ENCODE results near the gene GRAMD4. TPM values are rescaled to one million over a fixed set of nuclear protein-coding genes. Genes with fewer than 3 reads are reported as not detected.

The GRAMD4 gene
- total and polyA plus RNA-seq, 4 donors, result 25.1 to 42.5 (median 39.5) TPM

DNA sequence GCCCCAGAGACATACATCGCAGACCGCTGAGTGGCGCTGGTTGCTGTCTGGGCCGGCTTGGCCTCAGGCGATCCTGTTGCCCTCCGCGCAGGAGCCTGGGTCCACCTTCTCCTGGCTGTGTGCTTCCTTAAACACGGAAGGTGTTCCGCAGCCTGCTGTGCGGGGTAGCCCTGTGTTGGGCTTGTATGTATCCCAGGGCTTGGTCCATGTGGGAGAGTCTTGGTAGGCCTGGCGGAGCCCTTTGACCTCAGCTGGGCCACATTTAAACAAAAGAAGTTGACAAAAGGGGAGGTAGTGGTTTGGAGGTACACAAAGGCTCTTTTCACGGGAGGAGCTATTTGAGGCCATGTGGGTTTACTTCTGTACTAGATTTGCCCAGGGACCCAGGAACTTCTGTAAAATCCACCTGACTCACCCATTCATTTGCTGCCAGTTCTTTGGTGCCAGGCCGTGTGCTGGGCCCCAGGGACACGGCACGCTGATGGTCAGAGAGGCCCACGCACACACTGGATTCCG is 11.0 kb upstream of the GRAMD4 start:
- H3K9me3 ChIP-seq (ENCODE audit: control insufficient read depth, insufficient read depth, low read length), result no peaks in the 10 kb centered on the region
- 77% methylated on average over 16 of the region's 17 CpGs for WGBS (ENCODE audit: insufficient coverage)
- peaks cover 14% of the 10 kb centered on the region for H3K36me3 ChIP-seq (ENCODE audit: control insufficient read depth, insufficient read depth, low read length)
- no peak overlapping the region for H3K4me3 ChIP-seq (ENCODE audit: low read depth, low read length)
- no peak overlapping the region for H3K27ac ChIP-seq (ENCODE audit: low read depth, low read length)
- peaks cover 53% of the 10 kb centered on the region for H3K4me1 ChIP-seq (ENCODE audit: control insufficient read depth, insufficient read depth, low read length)
- H3K27me3 ChIP-seq (ENCODE audit: control insufficient read depth, insufficient read depth, low read length), result no peaks in the 10 kb centered on the region
- no peak for DNase-seq (ENCODE audit: low read depth in 4 of 6, low spot score in 6 of 6)

DNA sequence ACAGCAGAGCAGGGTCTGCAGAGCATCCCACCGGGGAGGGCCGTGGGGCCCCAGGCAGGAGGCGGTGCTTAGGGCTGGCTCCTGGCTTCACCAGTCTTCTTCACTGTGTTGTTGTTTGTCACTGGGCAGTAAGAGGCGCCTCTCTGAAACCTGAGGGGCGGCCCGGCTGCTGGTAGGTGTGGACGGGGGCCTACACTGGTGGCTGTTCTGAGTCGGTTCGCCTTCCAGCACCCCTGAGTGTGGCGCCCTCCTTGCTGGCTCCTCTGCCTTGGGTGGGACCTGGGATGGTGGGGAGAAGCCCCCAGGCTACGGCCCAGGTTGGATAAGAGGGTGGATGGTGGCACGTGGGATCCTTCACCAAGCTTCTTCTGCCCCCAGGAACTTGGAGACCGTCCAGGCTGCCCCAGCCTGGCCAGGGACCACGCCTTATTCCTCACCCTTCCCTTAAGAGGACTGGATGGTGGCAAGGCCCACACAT is 10.4 kb upstream of the GRAMD4 start:
- DNase-seq (ENCODE audit: low read depth in 4 of 6, low spot score in 6 of 6), result no peak
- no peak overlapping the region for H3K4me3 ChIP-seq (ENCODE audit: low read depth, low read length)
- peaks cover 14% of the 10 kb centered on the region for H3K36me3 ChIP-seq (ENCODE audit: control insufficient read depth, insufficient read depth, low read length)
- whole genome bisulfite sequencing (ENCODE audit: insufficient coverage), result 81% methylated on average over 11 of the region's 14 CpGs
- H3K27ac ChIP-seq (ENCODE audit: low read depth, low read length), result no peak overlapping the region
- H3K9me3 ChIP-seq (ENCODE audit: control insufficient read depth, insufficient read depth, low read length), result no peaks in the 10 kb centered on the region
- peaks cover 59% of the 10 kb centered on the region for H3K4me1 ChIP-seq (ENCODE audit: control insufficient read depth, insufficient read depth, low read length)
- H3K27me3 ChIP-seq (ENCODE audit: control insufficient read depth, insufficient read depth, low read length), result no peaks in the 10 kb centered on the region

DNA sequence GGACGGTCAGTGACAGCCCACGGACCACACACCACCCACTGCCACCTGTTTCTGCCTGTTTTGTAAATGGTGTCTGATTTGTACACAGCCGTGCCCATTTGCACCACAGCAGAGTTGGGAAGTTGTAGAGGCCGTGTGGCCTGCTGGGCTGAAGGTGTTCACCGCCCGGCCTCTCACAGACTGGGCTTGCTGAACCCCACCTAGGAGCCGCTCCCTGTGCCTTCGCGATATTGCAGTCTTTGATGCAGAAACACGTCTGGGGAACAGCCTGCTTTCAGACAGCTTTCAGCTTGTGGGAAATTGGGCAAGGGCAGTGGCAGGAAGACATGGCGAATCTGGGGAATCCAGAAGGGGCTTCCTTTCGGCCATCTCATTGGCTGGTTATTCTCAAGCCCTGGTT is 9.8 kb upstream of the GRAMD4 start:
- Histone ChIP-seq H3K4me3 (ENCODE audit: low read depth, low read length) (no peak overlapping the region), H3K36me3 (ENCODE audit: control insufficient read depth, insufficient read depth, low read length) (peaks cover 14% of the 10 kb centered on the region), H3K9me3 (ENCODE audit: control insufficient read depth, insufficient read depth, low read length) (no peaks in the 10 kb centered on the region), H3K27me3 (ENCODE audit: control insufficient read depth, insufficient read depth, low read length) (no peaks in the 10 kb centered on the region), H3K27ac (ENCODE audit: low read depth, low read length) (no peak overlapping the region), H3K4me1 (ENCODE audit: control insufficient read depth, insufficient read depth, low read length) (peaks cover 59% of the 10 kb centered on the region)
- peak in 1 of 6 donors; percentile 44 for DNase-seq (ENCODE audit: low read depth in 4 of 6, low spot score in 6 of 6)
- 70% methylated on average over 9 of the region's 12 CpGs for WGBS (ENCODE audit: insufficient coverage)

DNA sequence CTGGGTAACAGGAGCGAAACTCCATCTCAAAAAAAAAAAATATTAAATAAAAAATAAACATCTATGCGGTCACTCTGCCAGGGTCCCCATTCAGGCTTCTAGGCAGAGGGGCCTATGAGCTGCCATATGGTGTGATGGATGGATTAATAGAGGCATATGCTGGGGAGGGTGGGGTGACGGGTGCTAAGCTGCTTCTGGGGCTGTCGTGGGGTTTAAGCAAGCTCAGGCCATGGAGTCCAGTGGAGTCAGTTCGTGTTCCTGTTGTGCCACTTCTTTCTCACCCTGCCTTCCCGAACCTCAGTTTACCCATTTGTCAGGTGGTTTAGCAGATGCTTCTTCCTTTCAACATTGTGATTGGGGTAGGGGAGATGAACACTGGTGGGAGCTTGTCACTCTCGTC is 9.0 kb upstream of the GRAMD4 start:
- Histone ChIP-seq H3K4me3 (ENCODE audit: low read depth, low read length) (no peak overlapping the region), H3K36me3 (ENCODE audit: control insufficient read depth, insufficient read depth, low read length) (peaks cover 14% of the 10 kb centered on the region), H3K27me3 (ENCODE audit: control insufficient read depth, insufficient read depth, low read length) (no peaks in the 10 kb centered on the region), H3K4me1 (ENCODE audit: control insufficient read depth, insufficient read depth, low read length) (peaks cover 59% of the 10 kb centered on the region), H3K9me3 (ENCODE audit: control insufficient read depth, insufficient read depth, low read length) (no peaks in the 10 kb centered on the region), H3K27ac (ENCODE audit: low read depth, low read length) (no peak overlapping the region)
- DNase-seq (ENCODE audit: low read depth in 4 of 6, low spot score in 6 of 6), result no peak
- no CpG with 5 or more reads among the region's 7 CpGs for WGBS (ENCODE audit: insufficient coverage)

DNA sequence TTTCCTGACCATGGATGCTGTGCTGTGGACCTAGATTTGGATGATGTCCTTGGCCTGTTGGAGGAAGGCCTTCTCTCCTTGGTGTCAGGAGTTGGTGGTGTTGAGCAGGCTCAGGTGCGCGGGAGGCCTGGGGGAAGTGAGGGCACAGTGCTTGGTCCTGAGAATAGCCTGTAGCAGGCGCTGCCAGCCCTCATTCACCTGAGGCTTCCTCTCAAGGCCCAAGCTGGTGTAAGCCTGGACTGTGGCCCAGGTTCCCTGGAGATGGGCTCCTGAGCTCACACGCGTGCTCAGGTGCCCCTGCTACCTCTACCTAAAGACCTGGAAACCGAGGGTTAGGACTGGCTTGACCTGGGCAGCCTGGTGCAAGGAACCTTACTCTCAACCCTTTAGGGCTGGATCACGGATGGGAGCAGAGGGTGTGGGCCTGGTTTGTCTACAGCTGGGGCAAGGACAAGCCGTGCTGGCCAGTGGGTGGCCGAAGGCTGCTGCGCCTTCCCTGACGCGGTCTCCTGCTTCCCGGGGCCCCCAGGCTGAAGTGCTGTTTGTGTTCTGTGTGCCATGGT is 7.8 kb upstream of the GRAMD4 start:
- WGBS (ENCODE audit: insufficient coverage), result 74% methylated on average over 11 of the region's 13 CpGs
- no peak overlapping the region for H3K4me3 ChIP-seq (ENCODE audit: low read depth, low read length)
- no peaks in the 10 kb centered on the region for H3K27me3 ChIP-seq (ENCODE audit: control insufficient read depth, insufficient read depth, low read length)
- peaks cover 61% of the 10 kb centered on the region for H3K4me1 ChIP-seq (ENCODE audit: control insufficient read depth, insufficient read depth, low read length)
- H3K9me3 ChIP-seq (ENCODE audit: control insufficient read depth, insufficient read depth, low read length), result no peaks in the 10 kb centered on the region
- peaks cover 13% of the 10 kb centered on the region for H3K36me3 ChIP-seq (ENCODE audit: control insufficient read depth, insufficient read depth, low read length)
- no peak for DNase-seq (ENCODE audit: low read depth in 4 of 6, low spot score in 6 of 6)
- H3K27ac ChIP-seq (ENCODE audit: low read depth, low read length), result no peak overlapping the region

DNA sequence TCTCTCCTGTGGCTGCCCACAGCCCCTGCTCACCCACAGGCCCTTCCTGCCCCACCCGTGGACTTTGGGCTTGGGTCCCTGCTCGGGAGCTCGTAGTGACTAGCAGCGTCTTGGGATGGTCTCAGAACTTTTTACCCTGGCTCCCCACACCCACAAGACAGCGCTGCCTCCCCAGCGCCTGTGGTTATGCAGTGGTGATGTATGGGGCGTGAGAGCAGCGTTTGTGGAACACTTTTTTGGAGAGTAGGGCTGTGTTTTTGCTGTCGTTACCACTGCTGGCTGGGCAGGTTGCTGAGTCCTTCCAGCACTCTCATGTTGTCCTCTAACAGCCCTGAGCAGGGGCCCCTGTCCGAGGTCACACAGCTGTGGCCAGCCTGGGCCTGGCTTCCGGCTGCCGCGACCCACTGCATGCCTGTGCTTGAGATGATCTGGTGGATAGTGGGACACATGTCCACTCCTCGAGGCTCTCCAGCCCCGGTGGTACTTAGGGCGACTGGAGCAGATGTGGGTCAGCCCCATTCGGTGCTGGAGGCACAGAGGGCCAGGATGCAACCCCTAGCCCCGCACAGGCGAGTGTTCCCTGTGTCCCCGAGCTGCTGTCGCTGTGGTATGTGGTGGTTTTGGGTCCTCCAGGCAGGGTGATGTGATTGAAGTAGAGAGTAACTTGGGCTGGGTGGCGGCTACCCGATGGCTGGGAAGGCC is 7.1 kb upstream of the GRAMD4 start:
- Histone ChIP-seq H3K27ac (ENCODE audit: low read depth, low read length) (no peak overlapping the region), H3K4me1 (ENCODE audit: control insufficient read depth, insufficient read depth, low read length) (peaks cover 67% of the 10 kb centered on the region), H3K36me3 (ENCODE audit: control insufficient read depth, insufficient read depth, low read length) (peaks cover 10% of the 10 kb centered on the region), H3K9me3 (ENCODE audit: control insufficient read depth, insufficient read depth, low read length) (no peaks in the 10 kb centered on the region), H3K4me3 (ENCODE audit: low read depth, low read length) (no peak overlapping the region), H3K27me3 (ENCODE audit: control insufficient read depth, insufficient read depth, low read length) (no peaks in the 10 kb centered on the region)
- no peak for DNase-seq (ENCODE audit: low read depth in 4 of 6, low spot score in 6 of 6)
- WGBS (ENCODE audit: insufficient coverage), result 67% methylated on average over 13 of the region's 23 CpGs

DNA sequence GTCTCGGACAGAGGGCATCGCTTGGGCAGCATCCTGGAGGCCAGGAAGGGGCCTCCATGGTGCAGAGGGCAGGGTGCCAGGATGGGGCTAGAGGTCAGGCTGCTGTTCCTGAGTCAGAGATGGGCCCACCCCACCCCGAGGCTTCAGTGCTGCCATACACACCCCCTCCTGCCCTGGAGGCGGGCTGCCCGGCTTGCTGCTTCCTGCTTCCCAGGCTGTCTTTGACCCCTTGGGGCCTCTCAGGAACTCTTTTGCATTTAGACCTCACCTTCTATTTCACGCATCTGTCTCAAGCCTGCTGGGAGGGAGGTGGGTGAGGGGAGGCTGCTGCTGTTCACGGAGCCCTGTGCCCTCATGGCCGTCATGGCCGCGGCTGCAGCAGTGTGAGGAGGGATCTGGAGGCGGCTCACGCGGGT is 6.6 kb upstream of the GRAMD4 start:
- H3K27me3 ChIP-seq (ENCODE audit: control insufficient read depth, insufficient read depth, low read length), result no peaks in the 10 kb centered on the region
- DNase-seq (ENCODE audit: low read depth in 4 of 6, low spot score in 6 of 6), result peak in 1 of 6 donors; percentile 75
- no peaks in the 10 kb centered on the region for H3K9me3 ChIP-seq (ENCODE audit: control insufficient read depth, insufficient read depth, low read length)
- H3K4me3 ChIP-seq (ENCODE audit: low read depth, low read length), result no peak overlapping the region
- peaks cover 14% of the 10 kb centered on the region for H3K36me3 ChIP-seq (ENCODE audit: control insufficient read depth, insufficient read depth, low read length)
- no peak overlapping the region for H3K27ac ChIP-seq (ENCODE audit: low read depth, low read length)
- H3K4me1 ChIP-seq (ENCODE audit: control insufficient read depth, insufficient read depth, low read length), result peaks cover 73% of the 10 kb centered on the region
- 33% methylated on average over 5 of the region's 13 CpGs for WGBS (ENCODE audit: insufficient coverage)

DNA sequence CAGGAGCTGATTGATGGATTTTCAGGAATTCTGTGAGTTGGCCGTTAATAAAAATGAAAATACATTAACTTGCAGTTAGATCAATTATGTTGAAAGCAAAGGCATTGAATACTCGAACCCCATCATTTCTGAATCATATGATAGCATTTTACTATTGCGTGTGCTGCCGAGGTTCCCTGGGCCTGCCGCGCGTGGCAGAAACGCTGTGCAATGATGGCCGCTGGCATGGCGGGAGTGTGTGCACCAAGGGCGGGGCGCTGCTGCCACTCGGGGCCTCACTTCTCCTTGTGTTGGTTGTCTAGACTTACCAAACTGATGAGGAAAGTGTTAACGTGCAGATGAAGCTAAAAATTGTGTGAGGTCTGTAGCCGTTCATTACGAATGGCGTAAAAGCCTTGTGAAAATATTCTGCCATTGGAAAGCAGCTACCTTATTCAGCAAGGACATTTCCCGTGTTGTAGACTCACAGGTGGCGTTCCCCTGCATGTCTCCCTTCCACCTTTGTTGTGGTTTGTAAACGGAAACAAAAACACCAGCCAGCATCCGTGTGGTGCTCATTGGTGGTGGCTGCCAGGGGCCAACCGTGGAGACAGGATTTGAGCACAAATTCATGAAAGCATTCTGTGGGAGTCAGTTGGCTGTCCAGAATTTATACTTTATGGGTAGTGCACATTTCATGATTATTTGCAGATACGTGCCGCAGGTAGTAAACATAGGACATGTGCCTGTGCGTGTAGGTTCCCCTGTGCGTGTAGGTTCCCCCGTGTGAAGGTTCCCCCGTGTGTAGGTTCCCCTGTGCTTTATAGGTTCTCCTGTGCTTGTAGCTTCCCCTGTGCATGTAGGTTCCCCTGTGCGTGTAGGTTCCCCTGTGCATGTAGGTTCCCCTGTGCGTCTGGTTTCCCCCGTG is 5.9 kb upstream of the GRAMD4 start:
- Histone ChIP-seq H3K27ac (ENCODE audit: low read depth, low read length) (no peak overlapping the region), H3K9me3 (ENCODE audit: control insufficient read depth, insufficient read depth, low read length) (no peaks in the 10 kb centered on the region), H3K27me3 (ENCODE audit: control insufficient read depth, insufficient read depth, low read length) (no peaks in the 10 kb centered on the region), H3K4me3 (ENCODE audit: low read depth, low read length) (no peak overlapping the region), H3K36me3 (ENCODE audit: control insufficient read depth, insufficient read depth, low read length) (peaks cover 14% of the 10 kb centered on the region), H3K4me1 (ENCODE audit: control insufficient read depth, insufficient read depth, low read length) (peaks cover 74% of the 10 kb centered on the region)
- 62% methylated on average over 26 of the region's 31 CpGs for WGBS (ENCODE audit: insufficient coverage)
- peak in 1 of 6 donors; percentile 72 for DNase-seq (ENCODE audit: low read depth in 4 of 6, low spot score in 6 of 6)

DNA sequence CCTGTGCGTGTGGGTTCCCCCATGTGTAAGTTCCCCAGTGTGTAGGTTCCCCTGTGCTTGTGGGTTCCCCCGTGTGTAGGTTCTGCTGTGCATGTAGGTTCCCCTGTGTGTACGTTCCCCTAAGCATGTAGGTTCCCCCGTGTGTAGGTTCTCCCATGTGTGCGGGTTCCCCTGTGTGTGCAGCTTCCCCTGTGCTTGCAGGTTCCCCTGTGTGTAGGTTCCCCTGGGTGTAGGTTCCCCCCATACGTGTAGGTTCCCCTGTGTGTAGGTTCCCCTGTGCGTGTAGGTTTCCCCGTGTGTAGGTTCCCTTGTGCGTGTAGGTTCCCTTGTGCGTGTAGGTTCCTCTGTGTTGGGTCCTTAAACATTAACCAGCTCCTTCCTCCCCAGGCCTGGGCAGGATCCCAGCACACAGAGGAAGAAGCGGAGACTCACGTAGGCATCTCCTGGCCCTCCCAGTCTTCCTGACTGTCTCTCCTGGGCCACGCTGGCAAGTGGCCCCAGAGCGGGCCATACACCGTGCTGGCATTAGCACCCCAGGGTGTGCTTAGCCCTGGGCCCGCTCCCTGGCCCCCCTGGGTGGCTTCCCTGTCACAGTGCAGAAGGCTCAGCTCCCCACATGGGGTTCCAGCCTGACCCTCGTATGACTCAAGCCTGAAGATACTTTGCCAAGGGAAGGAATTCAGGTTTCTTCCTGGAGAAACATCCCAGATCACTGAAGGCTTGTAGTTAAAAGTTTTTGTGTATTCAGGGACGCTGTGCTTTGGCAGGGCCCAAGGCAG is 2.8 kb upstream of the GRAMD4 start:
- 60% methylated on average over 10 of the region's 18 CpGs for WGBS (ENCODE audit: insufficient coverage)
- Histone ChIP-seq H3K27ac (ENCODE audit: low read depth, low read length) (peak overlapping the region; percentile 79), H3K4me1 (ENCODE audit: control insufficient read depth, insufficient read depth, low read length) (peaks cover 81% of the 10 kb centered on the region)

More for the DNA sequence above, 2.8 kb upstream of the GRAMD4 start:
- no peak for DNase-seq (ENCODE audit: low read depth in 4 of 6, low spot score in 6 of 6)
- Histone ChIP-seq H3K36me3 (ENCODE audit: control insufficient read depth, insufficient read depth, low read length) (peaks cover 21% of the 10 kb centered on the region), H3K4me3 (ENCODE audit: low read depth, low read length) (no peak overlapping the region), H3K9me3 (ENCODE audit: control insufficient read depth, insufficient read depth, low read length) (no peaks in the 10 kb centered on the region), H3K27me3 (ENCODE audit: control insufficient read depth, insufficient read depth, low read length) (no peaks in the 10 kb centered on the region)
